H9 (cell line): ENCODE measurements around the gene TRPM5. TPM values are rescaled to one million over a fixed set of nuclear protein-coding genes. Genes with fewer than 3 reads are reported as not detected.

Source experiments
- DNase-seq: peaks from one replicate; pipeline ENCODE4 v3.0.0-alpha.2; 2017
- H2AFZ ChIP-seq: one replicate; pipeline ENCODE4 v1.6.1; 2013; ENCODE audit warnings: mild to moderate bottlenecking, low read length, control low read depth, moderate library complexity
- H2AK5ac ChIP-seq: 2 replicates; pipeline ENCODE4 v1.6.1; 2013; ENCODE audit warnings: low read length, control low read depth, mixed read lengths; ENCODE audit not compliant: insufficient read length
- H2BK120ac ChIP-seq: one replicate; pipeline ENCODE4 v1.6.1; 2013; ENCODE audit warnings: low read depth, mild to moderate bottlenecking, low read length, control low read depth, inconsistent platforms; ENCODE audit not compliant: poor library complexity, severe bottlenecking
- H2BK12ac ChIP-seq: 2 replicates; pipeline ENCODE4 v1.6.1; 2013; ENCODE audit warnings: low read length, control low read depth, mixed read lengths, low read depth; ENCODE audit not compliant: insufficient read length
- H2BK15ac ChIP-seq: 2 replicates; pipeline ENCODE4 v1.6.1; 2013; ENCODE audit warnings: low read depth, low read length, control low read depth
- H2BK20ac ChIP-seq: one replicate; pipeline ENCODE4 v1.6.1; 2013; ENCODE audit warnings: low read depth, mild to moderate bottlenecking, low read length, control low read depth, inconsistent platforms; ENCODE audit not compliant: poor library complexity, severe bottlenecking
- H2BK5ac ChIP-seq: 2 replicates; pipeline ENCODE4 v1.6.1; 2013; ENCODE audit warnings: low read length, control low read depth, mixed read lengths; ENCODE audit not compliant: insufficient read length
- H3K14ac ChIP-seq: 2 replicates; pipeline ENCODE4 v1.6.1; 2013; ENCODE audit warnings: low read length, control low read depth; ENCODE audit not compliant: insufficient read depth
- H3K18ac ChIP-seq: 2 replicates; pipeline ENCODE4 v1.6.1; 2013; ENCODE audit warnings: low read depth, mild to moderate bottlenecking, mixed read lengths, low read length, control low read depth; ENCODE audit not compliant: insufficient read length
- H3K23ac ChIP-seq: 2 replicates; pipeline ENCODE4 v1.6.1; 2013; ENCODE audit warnings: low read length, control low read depth, mixed read lengths, low read depth; ENCODE audit not compliant: insufficient read length
- H3K23me2 ChIP-seq: 2 replicates; pipeline ENCODE4 v1.6.1; 2013; ENCODE audit warnings: low read depth, mild to moderate bottlenecking, mixed read lengths, low read length, control low read depth; ENCODE audit not compliant: insufficient read length, poor library complexity, severe bottlenecking
- H3K27ac ChIP-seq: 2 replicates; pipeline ENCODE4 v1.5.1; 2013; ENCODE audit warnings: low read length, control low read depth, mixed read lengths, low read depth; ENCODE audit not compliant: insufficient read length
- H3K27me3 ChIP-seq: 2 replicates; pipeline ENCODE4 v1.6.1; 2013; ENCODE audit warnings: low read length, control low read depth, inconsistent platforms; ENCODE audit not compliant: insufficient read depth
- H3K4ac ChIP-seq: 2 replicates; pipeline ENCODE4 v1.6.1; 2013; ENCODE audit warnings: low read depth, mild to moderate bottlenecking, control low read depth, inconsistent platforms, low read length, moderate library complexity
- H3K4me1 ChIP-seq: 2 replicates; pipeline ENCODE4 v1.6.1; 2013; ENCODE audit warnings: low read length, control low read depth, inconsistent platforms; ENCODE audit not compliant: insufficient read depth
- H3K4me2 ChIP-seq: 2 replicates; pipeline ENCODE4 v1.6.1; 2013; ENCODE audit warnings: low read length, control low read depth, mixed read lengths; ENCODE audit not compliant: insufficient read length, insufficient read depth
- H3K56ac ChIP-seq: 2 replicates; pipeline ENCODE4 v1.6.1; 2013; ENCODE audit warnings: low read depth, mild to moderate bottlenecking, mixed read lengths, low read length, control low read depth; ENCODE audit not compliant: insufficient read length
- H3K79me1 ChIP-seq: 2 replicates; pipeline ENCODE4 v1.6.1; 2013; ENCODE audit warnings: low read depth, mild to moderate bottlenecking, moderate library complexity, low read length, control low read depth, inconsistent platforms; ENCODE audit not compliant: insufficient read depth, poor library complexity, severe bottlenecking
- H3K79me2 ChIP-seq: 2 replicates; pipeline ENCODE4 v1.6.1; 2013; ENCODE audit warnings: low read length, control low read depth, inconsistent platforms; ENCODE audit not compliant: insufficient read depth
- H3K9ac ChIP-seq: 2 replicates; pipeline ENCODE4 v1.6.1; 2013; ENCODE audit warnings: low read length, control low read depth, mixed read lengths; ENCODE audit not compliant: insufficient read length; ENCODE audit errors: extremely low read depth
- H3K9me3 ChIP-seq: one replicate; pipeline ENCODE4 v1.6.1; 2013; ENCODE audit warnings: low read depth, low read length, inconsistent platforms; ENCODE audit not compliant: control insufficient read depth
- H3T11ph ChIP-seq: one replicate; pipeline ENCODE4 v1.6.1; 2013; ENCODE audit warnings: mild to moderate bottlenecking, low read length, control low read depth, inconsistent platforms
- H4K20me1 ChIP-seq: one replicate; pipeline ENCODE4 v1.6.1; 2013; ENCODE audit not compliant: control insufficient read depth, insufficient read length, insufficient read depth
- H4K5ac ChIP-seq: 2 replicates; pipeline ENCODE4 v1.6.1; 2013; ENCODE audit warnings: low read depth, mild to moderate bottlenecking, mixed read lengths, low read length, control low read depth; ENCODE audit not compliant: insufficient read length
- H4K8ac ChIP-seq: replicated peaks from 2 replicates; pipeline ENCODE4 v1.6.1; 2013; ENCODE audit warnings: low read length, control low read depth, mixed read lengths, low read depth; ENCODE audit not compliant: insufficient read length
- H4K91ac ChIP-seq: 2 replicates; pipeline ENCODE4 v1.6.1; 2013; ENCODE audit warnings: low read depth, mild to moderate bottlenecking, moderate library complexity, mixed read lengths, low read length, control low read depth; ENCODE audit not compliant: insufficient read length
- H3K27ac Mint-ChIP-seq, 3 experiments: 2 replicates in 2 of 3; 3 replicates in 1 of 3; pipeline ENCODE4 v1.8.0; 2020 to 2021; ENCODE audit warnings: mixed read lengths in 3 of 3, mild to moderate bottlenecking in 1 of 3, moderate library complexity in 1 of 3
- H3K27me3 Mint-ChIP-seq: 2 replicates; pipeline ENCODE4 v1.8.0; 2021; ENCODE audit warnings: low read depth, mild to moderate bottlenecking, moderate library complexity, mixed read lengths
- H3K36me3 Mint-ChIP-seq, 3 experiments: 2 replicates in 2 of 3; 3 replicates in 1 of 3; pipeline ENCODE4 v1.8.0; 2020 to 2021; ENCODE audit warnings: low read depth in 3 of 3, mixed read lengths in 3 of 3; ENCODE audit not compliant: insufficient read depth in 1 of 3
- H3K4me1 Mint-ChIP-seq, 2 experiments: 2 replicates each; pipeline ENCODE4 v1.8.0; 2020; ENCODE audit warnings: mixed read lengths in 2 of 2
- H3K4me3 Mint-ChIP-seq, 2 experiments: 2 replicates in 1 of 2; 3 replicates in 1 of 2; pipeline ENCODE4 v1.8.0; 2020 to 2021; ENCODE audit warnings: mild to moderate bottlenecking in 2 of 2, mixed read lengths in 2 of 2, moderate library complexity in 1 of 2
- H3K9me3 Mint-ChIP-seq, 2 experiments: 2 replicates in 1 of 2; 3 replicates in 1 of 2; pipeline ENCODE4 v1.8.0; 2020; ENCODE audit warnings: mild to moderate bottlenecking in 2 of 2, mixed read lengths in 2 of 2, moderate library complexity in 1 of 2
- WGBS: extraction: QIAGEN DNeasy Blood & Tissue Kit; methylation state at CpG from one replicate; pipeline ENCODE4 v1.1.7; 2013; ENCODE audit warnings: missing lambda C conversion rate, low lambda C conversion rate, mixed read lengths; ENCODE audit not compliant: insufficient read length; ENCODE audit errors: extremely low coverage; 5-methylcytosine and 5-hydroxymethylcytosine counted together
- total RNA-seq: library from RNA; stranded (reverse); gene quantifications from 2 replicates; pipeline ENCODE4 v1.2.1, GENCODE V29; 2021
- TF ChIP-seq, protein P1 (sequence below): fragments of 200-600 bp; sonication (generic); conservative IDR thresholded peaks from 3 replicates; pipeline ENCODE4 v1.8.0; 2021; ENCODE audit warnings: antibody characterized with exemption, mild to moderate bottlenecking

Gene TRPM5
- total RNA-seq, 1 experiment from 2014 or later: 0.09 TPM

DNA sequence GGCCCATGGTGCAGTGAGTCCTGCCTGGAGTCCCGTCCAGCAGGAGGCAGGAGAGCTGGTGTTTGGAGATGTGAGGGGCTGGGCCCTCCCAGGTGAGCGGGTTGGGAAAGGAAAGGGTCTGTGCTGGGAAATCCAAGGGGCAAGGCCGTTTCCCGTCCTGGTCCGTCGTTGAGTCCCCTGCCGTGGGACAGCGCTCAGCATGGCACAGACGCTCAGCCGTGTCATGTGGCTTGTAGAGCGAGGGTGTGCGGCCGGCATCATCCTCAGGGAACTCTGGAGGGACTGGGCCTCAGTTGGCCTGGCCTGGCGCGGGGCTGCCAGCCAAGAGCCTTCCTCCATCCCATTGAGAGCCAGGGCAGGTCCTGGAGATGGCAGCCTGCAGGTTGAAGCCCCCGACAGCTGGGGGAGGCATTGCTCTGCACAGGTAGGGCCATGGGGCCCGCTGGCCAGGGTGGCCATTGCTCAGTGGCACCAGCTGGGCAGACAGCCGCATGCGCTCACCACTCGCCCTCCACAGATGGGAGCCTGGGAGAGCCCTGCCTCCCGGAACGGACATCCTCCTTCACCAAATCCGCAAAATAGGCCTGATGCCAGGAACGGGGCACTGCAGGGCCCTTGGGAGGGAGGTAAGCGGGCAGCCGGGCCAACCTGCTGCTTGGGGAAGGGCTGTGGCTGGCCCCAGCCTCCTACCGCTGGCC is 29.2 kb upstream of the TRPM5 start:
- Histone ChIP-seq H4K8ac (no peak overlapping the region), H3K27ac (no peak overlapping the region), H2BK20ac (no peak overlapping the region), H3K27me3 (peaks cover 2% of the 10 kb centered on the region; the same call in 1 of the 2 replicates), H3K14ac (no peak overlapping the region), H2AFZ (no peak overlapping the region), H4K5ac (no peak overlapping the region), H3T11ph (no peak overlapping the region), H3K18ac (no peak overlapping the region), H3K4me2 (no peak overlapping the region), H3K4me1 (no peaks in the 10 kb centered on the region), H2AK5ac (no peak overlapping the region), H3K9ac (no peak overlapping the region), H2BK120ac (no peak overlapping the region), H3K23ac (no peak overlapping the region), H3K79me2 (no peaks in the 10 kb centered on the region), H3K4ac (no peak overlapping the region), H4K91ac (no peak overlapping the region), H2BK15ac (no peak overlapping the region), H2BK12ac (no peak overlapping the region), H3K79me1 (no peaks in the 10 kb centered on the region), H2BK5ac (no peak overlapping the region), H3K56ac (no peak overlapping the region), H3K23me2 (no peaks in the 10 kb centered on the region), H4K20me1 (no peaks in the 10 kb centered on the region), H3K9me3 (no peaks in the 10 kb centered on the region)
- peaks cover 0 to 2% (median 0%) of the 10 kb centered on the region in 3 experiments; a peak in 3 of 7 replicates for H3K36me3 Mint-ChIP-seq
- DNase-seq: peak; percentile 30
- H3K27me3 Mint-ChIP-seq: peaks cover 90% of the 10 kb centered on the region
- peaks cover 8 to 10% of the 10 kb centered on the region in 2 experiments; a peak in 4 of 5 replicates for H3K9me3 Mint-ChIP-seq
- TF ChIP-seq, protein P1, sequence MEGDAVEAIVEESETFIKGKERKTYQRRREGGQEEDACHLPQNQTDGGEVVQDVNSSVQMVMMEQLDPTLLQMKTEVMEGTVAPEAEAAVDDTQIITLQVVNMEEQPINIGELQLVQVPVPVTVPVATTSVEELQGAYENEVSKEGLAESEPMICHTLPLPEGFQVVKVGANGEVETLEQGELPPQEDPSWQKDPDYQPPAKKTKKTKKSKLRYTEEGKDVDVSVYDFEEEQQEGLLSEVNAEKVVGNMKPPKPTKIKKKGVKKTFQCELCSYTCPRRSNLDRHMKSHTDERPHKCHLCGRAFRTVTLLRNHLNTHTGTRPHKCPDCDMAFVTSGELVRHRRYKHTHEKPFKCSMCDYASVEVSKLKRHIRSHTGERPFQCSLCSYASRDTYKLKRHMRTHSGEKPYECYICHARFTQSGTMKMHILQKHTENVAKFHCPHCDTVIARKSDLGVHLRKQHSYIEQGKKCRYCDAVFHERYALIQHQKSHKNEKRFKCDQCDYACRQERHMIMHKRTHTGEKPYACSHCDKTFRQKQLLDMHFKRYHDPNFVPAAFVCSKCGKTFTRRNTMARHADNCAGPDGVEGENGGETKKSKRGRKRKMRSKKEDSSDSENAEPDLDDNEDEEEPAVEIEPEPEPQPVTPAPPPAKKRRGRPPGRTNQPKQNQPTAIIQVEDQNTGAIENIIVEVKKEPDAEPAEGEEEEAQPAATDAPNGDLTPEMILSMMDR: 0 out of 3 replicates have a peak, but pooled peaks have one; percentile 9
- H3K27ac Mint-ChIP-seq: no peak overlapping the region
- no peaks in the 10 kb centered on the region for H3K4me1 Mint-ChIP-seq
- H3K4me3 Mint-ChIP-seq: no peak overlapping the region
- WGBS: no CpG with 5 or more reads among the region's 27 CpGs
